Dedifferentiated amniotic fluid mesenchymal stem cell (primary cell): ENCODE measurements around the gene HYAL2.

Experiments used
- DNase-seq: peaks from one replicate; pipeline ENCODE4 v3.0.0-alpha.2; 2016; ENCODE audit errors: extremely low spot score

Gene HYAL2

GRCh38 chr3:50322386-50323091 is at the start of gene HYAL2:
TSS of gene HYAL2 (minus strand) at chr3:50322745. CDS start at chr3:50320489, 2,256 bp downstream.
- DNase-seq: no peak

GRCh38 chr3:50371133-50371685 is 48.7 kb upstream of the HYAL2 start:
- DNase-seq: no peak

GRCh38 chr3:50370594-50370993 is 48.0 kb upstream of the HYAL2 start:
- DNase-seq: no peak

GRCh38 chr3:50369012-50369670 is 46.6 kb upstream of the HYAL2 start:
- DNase-seq: no peak

GRCh38 chr3:50365842-50366220 is 43.3 kb upstream of the HYAL2 start:
- DNase-seq: no peak

- DNase-seq: no peak
Measured at GRCh38 chr3:50365080-50365841, 42.7 kb upstream of the HYAL2 start.

GRCh38 chr3:50364573-50365079 is 42.1 kb upstream of the HYAL2 start:
- no peak for DNase-seq

GRCh38 chr3:50359760-50360110 is 37.2 kb upstream of the HYAL2 start:
- no peak for DNase-seq

GRCh38 chr3:50358911-50359759 is 36.6 kb upstream of the HYAL2 start, which contains the start of gene TMEM115:
TSS of gene TMEM115 (minus strand) at chr3:50359521. CDS start at chr3:50359063, 458 bp downstream.
- peak; percentile 100 for DNase-seq

GRCh38 chr3:50358355-50358910 is 35.9 kb upstream of the HYAL2 start:
- DNase-seq: no peak

GRCh38 chr3:50357481-50357880 is 34.9 kb upstream of the HYAL2 start:
- no peak for DNase-seq

- no peak for DNase-seq
Measured at GRCh38 chr3:50356553-50356952, 34.0 kb upstream of the HYAL2 start.

- DNase-seq: no peak
Measured at GRCh38 chr3:50355829-50356552, 33.4 kb upstream of the HYAL2 start.

- no peak for DNase-seq
Measured at GRCh38 chr3:50354850-50355249, 32.3 kb upstream of the HYAL2 start.

- no peak for DNase-seq
Measured at GRCh38 chr3:50354186-50354764, 31.7 kb upstream of the HYAL2 start.

GRCh38 chr3:50353245-50354004 is 30.9 kb upstream of the HYAL2 start:
- DNase-seq: no peak

GRCh38 chr3:50352781-50353180 is 30.2 kb upstream of the HYAL2 start:
- DNase-seq: no peak

- no peak for DNase-seq
Measured at GRCh38 chr3:50351323-50351697, 28.8 kb upstream of the HYAL2 start.
